ENCODE data around the gene SERTM1. TPM values are rescaled to one million over a fixed set of nuclear protein-coding genes. Genes with fewer than 3 reads are reported as not detected.

SERTM1 gene
- polyA plus RNA-seq, 1 donor from 2014 or later = not detected

GRCh38 chr13:36696410-36697010 is 22.7 kb downstream of the SERTM1 start:
- H3K9me2 ChIP-seq (ENCODE audit: insufficient read depth, low read length) = no peaks in the 10 kb centered on the region
- no peaks in the 10 kb centered on the region for H3F3A ChIP-seq (ENCODE audit: insufficient read depth, low read length, poor library complexity, severe bottlenecking)
- no peak overlapping the region for H3K4me2 ChIP-seq (ENCODE audit: low read length)
- H2AFZ ChIP-seq (ENCODE audit: low read depth, low read length) = no peak overlapping the region
- no peaks in the 10 kb centered on the region for H4K20me1 ChIP-seq (ENCODE audit: insufficient read depth)
- no peaks in the 10 kb centered on the region for H3K27me3 ChIP-seq (ENCODE audit: insufficient read depth, low read depth, low read length)
- H3K79me2 ChIP-seq (replicated peaks; ENCODE audit: insufficient read depth, low read length) = no peaks in the 10 kb centered on the region
- H3K4me3 ChIP-seq (ENCODE audit: low read length) = no peak overlapping the region
- no peaks in the 10 kb centered on the region for H3K9me3 ChIP-seq (ENCODE audit: low read length)
- no peak overlapping the region for H3K9ac ChIP-seq (ENCODE audit: low read length)
- H3K27ac ChIP-seq (ENCODE audit: low read length) = no peak overlapping the region
- TF ChIP-seq EP300 (conservative IDR thresholded peaks at IDR 0.05; ENCODE audit: poor library complexity, severe bottlenecking) (no peak), CTCF (IDR thresholded peaks at IDR 0.05; ENCODE audit: poor library complexity, severe bottlenecking) (no peak), MXI1 (conservative IDR thresholded peaks at IDR 0.05; ENCODE audit: poor library complexity, severe bottlenecking) (no peak), SMC3 (conservative IDR thresholded peaks at IDR 0.05; ENCODE audit: poor library complexity) (no peak), REST (IDR thresholded peaks at IDR 0.05; ENCODE audit: borderline replicate concordance) (no peak), POLR2AphosphoS5 (IDR thresholded peaks at IDR 0.05) (no peak), RAD21 (conservative IDR thresholded peaks at IDR 0.05) (no peak), TAF1 (IDR thresholded peaks at IDR 0.05; ENCODE audit: low read depth) (no peak), EZH2 (IDR thresholded peaks at IDR 0.05; ENCODE audit: borderline replicate concordance, insufficient read depth, low read length, poor library complexity, severe bottlenecking) (no peak)
- no peaks in the 10 kb centered on the region for H3K36me3 ChIP-seq (ENCODE audit: insufficient read depth, low read length)

- no peaks in the 10 kb centered on the region for H3K9me2 ChIP-seq (ENCODE audit: insufficient read depth, low read length)
- H2AFZ ChIP-seq (ENCODE audit: low read depth, low read length) = no peak overlapping the region
- H3K79me2 ChIP-seq (replicated peaks; ENCODE audit: insufficient read depth, low read length) = no peaks in the 10 kb centered on the region
- no peaks in the 10 kb centered on the region for H3F3A ChIP-seq (ENCODE audit: insufficient read depth, low read length, poor library complexity, severe bottlenecking)
- no peaks in the 10 kb centered on the region for H3K9me3 ChIP-seq (ENCODE audit: low read length)
- H4K20me1 ChIP-seq (ENCODE audit: insufficient read depth) = no peaks in the 10 kb centered on the region
- H3K9ac ChIP-seq (ENCODE audit: low read length) = no peak overlapping the region
- no peak overlapping the region for H3K4me3 ChIP-seq (ENCODE audit: low read length)
- H3K36me3 ChIP-seq (ENCODE audit: insufficient read depth, low read length) = no peaks in the 10 kb centered on the region
- no peak overlapping the region for H3K4me2 ChIP-seq (ENCODE audit: low read length)
- TF ChIP-seq SMC3 (conservative IDR thresholded peaks at IDR 0.05; ENCODE audit: poor library complexity) (no peak), EZH2 (IDR thresholded peaks at IDR 0.05; ENCODE audit: borderline replicate concordance, insufficient read depth, low read length, poor library complexity, severe bottlenecking) (no peak), REST (IDR thresholded peaks at IDR 0.05; ENCODE audit: borderline replicate concordance) (no peak), POLR2AphosphoS5 (IDR thresholded peaks at IDR 0.05) (no peak), MXI1 (conservative IDR thresholded peaks at IDR 0.05; ENCODE audit: poor library complexity, severe bottlenecking) (no peak), RAD21 (conservative IDR thresholded peaks at IDR 0.05) (no peak), TAF1 (IDR thresholded peaks at IDR 0.05; ENCODE audit: low read depth) (no peak), CTCF (IDR thresholded peaks at IDR 0.05; ENCODE audit: poor library complexity, severe bottlenecking) (no peak), EP300 (conservative IDR thresholded peaks at IDR 0.05; ENCODE audit: poor library complexity, severe bottlenecking) (no peak)
- H3K27me3 ChIP-seq (ENCODE audit: insufficient read depth, low read depth, low read length) = no peaks in the 10 kb centered on the region
- no peak overlapping the region for H3K27ac ChIP-seq (ENCODE audit: low read length)
These were observed 26.4 kb downstream of the SERTM1 start for GRCh38 chr13:36700170-36700569.

All from neural cell (in vitro differentiated cells).